Parathyroid adenoma (tissue), 2 donors: ENCODE measurements around the gene CYP2D6.

Source experiments
- H2AFZ ChIP-seq: fragments of 300-600 bp; sonication (generic); one replicate; pipeline ENCODE4 v1.7.0; 2017; ENCODE audit warnings: antibody characterized with exemption, mild to moderate bottlenecking
- H3K27ac ChIP-seq: fragments of 300-600 bp; sonication (generic); one replicate; pipeline ENCODE4 v1.7.0; 2017
- H3K27me3 ChIP-seq: fragments of 300-600 bp; sonication (generic); one replicate; pipeline ENCODE4 v1.7.0; 2017; ENCODE audit warnings: low read length; ENCODE audit not compliant: control insufficient read depth, insufficient read depth
- H3K36me3 ChIP-seq: fragments of 300-600 bp; sonication (generic); one replicate; pipeline ENCODE4 v1.7.0; 2017; ENCODE audit warnings: low read length; ENCODE audit not compliant: control insufficient read depth, insufficient read depth
- H3K4me1 ChIP-seq: fragments of 300-600 bp; sonication (generic); one replicate; pipeline ENCODE4 v1.7.0; 2017; ENCODE audit warnings: control low read depth
- H3K4me2 ChIP-seq: fragments of 300-600 bp; sonication (generic); one replicate; pipeline ENCODE4 v1.7.0; 2017; ENCODE audit warnings: low read length
- H3K4me3 ChIP-seq: fragments of 300-600 bp; sonication (generic); one replicate; pipeline ENCODE4 v1.7.0; 2017; ENCODE audit warnings: low read depth, low read length
- H3K79me2 ChIP-seq: fragments of 300-600 bp; sonication (generic); one replicate; pipeline ENCODE4 v1.7.0; 2017; ENCODE audit warnings: control low read depth
- H3K9ac ChIP-seq: fragments of 300-600 bp; sonication (generic); one replicate; pipeline ENCODE4 v1.7.0; 2017; ENCODE audit warnings: mild to moderate bottlenecking
- H3K9me3 ChIP-seq: fragments of 300-600 bp; sonication (generic); one replicate; pipeline ENCODE4 v1.7.0; 2017; ENCODE audit warnings: low read length; ENCODE audit not compliant: control insufficient read depth
- CTCF ChIP-seq: fragments of 300-600 bp; sonication (generic); IDR thresholded peaks from one replicate; pipeline ENCODE4 v1.7.0; 2017; ENCODE audit warnings: antibody characterized with exemption, mild to moderate bottlenecking
- donor health status: primary hyperparathyroidism.

Gene CYP2D6

GRCh38 chr22:42171417-42171816 is 40.8 kb upstream of the CYP2D6 start:
- Histone ChIP-seq H3K4me1 (no peaks in the 10 kb centered on the region), H3K27ac (no peak overlapping the region), H3K9me3 (no peaks in the 10 kb centered on the region), H3K79me2 (no peaks in the 10 kb centered on the region), H3K27me3 (no peaks in the 10 kb centered on the region), H2AFZ (no peak overlapping the region), H3K4me3 (no peak overlapping the region), H3K4me2 (no peak overlapping the region), H3K36me3 (no peaks in the 10 kb centered on the region), H3K9ac (no peak overlapping the region)
- no peak for TF ChIP-seq CTCF

DNA sequence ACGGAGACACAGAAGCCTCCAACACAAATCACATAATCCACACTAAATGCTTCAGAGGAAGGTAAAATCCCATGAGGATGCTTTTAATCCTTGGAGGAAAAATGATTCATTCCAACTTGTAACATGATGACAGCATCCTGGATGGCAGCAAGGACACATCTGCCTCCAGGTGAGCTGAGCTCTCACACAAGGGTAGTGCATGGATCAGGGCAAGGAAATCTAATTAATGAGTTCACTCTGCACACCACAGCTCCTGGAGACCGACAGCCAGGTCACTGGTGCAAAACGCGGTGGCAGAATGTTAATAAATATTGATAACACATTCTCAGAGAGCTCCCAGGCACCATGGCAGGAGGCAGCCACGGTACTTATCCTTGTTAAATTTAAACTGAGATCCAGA is 40.3 kb upstream of the CYP2D6 start:
- no peak overlapping the region for H3K27ac ChIP-seq
- no peaks in the 10 kb centered on the region for H3K36me3 ChIP-seq
- no peaks in the 10 kb centered on the region for H3K9me3 ChIP-seq

DNA sequence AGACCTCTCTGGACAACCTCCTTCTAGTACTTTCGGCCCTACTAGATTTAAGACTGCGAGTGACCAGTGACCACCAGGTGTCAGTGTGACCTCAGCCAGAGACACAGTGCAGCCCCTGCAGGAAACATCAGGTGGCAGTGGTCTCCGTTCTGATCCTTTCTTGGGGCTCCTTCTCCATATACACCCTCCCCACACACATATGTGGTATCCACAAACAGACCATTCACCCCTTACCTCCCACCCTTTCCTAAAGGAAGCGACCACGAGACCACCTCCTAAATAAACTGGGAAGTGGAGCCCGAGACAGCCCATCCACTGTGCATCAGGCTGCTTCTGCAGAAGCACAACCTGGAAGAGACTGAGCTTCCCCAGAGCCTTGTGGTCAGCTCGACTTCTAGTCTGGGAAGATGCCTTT is 38.5 kb upstream of the CYP2D6 start:
- TF ChIP-seq CTCF, result peak; percentile 66
- no peak overlapping the region for H2AFZ ChIP-seq
- H3K27ac ChIP-seq, result no peak overlapping the region
- no peak overlapping the region for H3K9ac ChIP-seq
- H3K36me3 ChIP-seq, result no peaks in the 10 kb centered on the region
- H3K4me2 ChIP-seq, result no peak overlapping the region
- H3K4me1 ChIP-seq, result no peaks in the 10 kb centered on the region
- no peak overlapping the region for H3K4me3 ChIP-seq
- no peaks in the 10 kb centered on the region for H3K27me3 ChIP-seq
- H3K79me2 ChIP-seq, result no peaks in the 10 kb centered on the region
- H3K9me3 ChIP-seq, result no peaks in the 10 kb centered on the region

More for the DNA sequence above, 40.3 kb upstream of the CYP2D6 start:
- H3K4me3 ChIP-seq, result no peak overlapping the region
- H3K4me1 ChIP-seq, result no peaks in the 10 kb centered on the region
- no peak overlapping the region for H3K4me2 ChIP-seq
- no peaks in the 10 kb centered on the region for H3K27me3 ChIP-seq
- no peak overlapping the region for H3K9ac ChIP-seq
- H2AFZ ChIP-seq, result no peak overlapping the region
- no peaks in the 10 kb centered on the region for H3K79me2 ChIP-seq
- TF ChIP-seq CTCF, result no peak

DNA sequence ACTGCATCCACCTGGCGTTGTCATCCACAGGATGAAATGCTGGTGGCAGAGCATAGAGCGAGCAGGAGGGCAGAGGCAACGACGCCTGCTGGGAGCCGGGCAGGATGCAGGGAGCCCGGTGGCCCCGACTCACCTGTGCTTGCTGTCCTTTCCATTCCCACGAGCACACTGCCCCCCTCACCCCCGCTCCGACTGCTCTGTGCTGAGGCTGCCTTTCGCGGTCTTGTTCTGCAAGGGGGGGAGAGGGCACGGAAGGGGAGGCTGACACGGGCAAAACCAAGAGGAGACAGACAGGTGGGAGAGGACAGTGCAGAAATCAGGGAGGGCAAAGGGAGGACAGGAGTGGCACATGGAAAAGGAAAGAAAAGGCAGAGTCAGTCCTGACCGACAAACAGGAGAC is 37.9 kb upstream of the CYP2D6 start:
- Histone ChIP-seq H3K36me3 (no peaks in the 10 kb centered on the region), H3K9me3 (no peaks in the 10 kb centered on the region), H3K27ac (no peak overlapping the region), H3K4me3 (no peak overlapping the region), H3K4me2 (no peak overlapping the region), H3K9ac (no peak overlapping the region), H3K4me1 (no peaks in the 10 kb centered on the region), H2AFZ (no peak overlapping the region), H3K27me3 (no peaks in the 10 kb centered on the region), H3K79me2 (no peaks in the 10 kb centered on the region)
- no peak for TF ChIP-seq CTCF

DNA sequence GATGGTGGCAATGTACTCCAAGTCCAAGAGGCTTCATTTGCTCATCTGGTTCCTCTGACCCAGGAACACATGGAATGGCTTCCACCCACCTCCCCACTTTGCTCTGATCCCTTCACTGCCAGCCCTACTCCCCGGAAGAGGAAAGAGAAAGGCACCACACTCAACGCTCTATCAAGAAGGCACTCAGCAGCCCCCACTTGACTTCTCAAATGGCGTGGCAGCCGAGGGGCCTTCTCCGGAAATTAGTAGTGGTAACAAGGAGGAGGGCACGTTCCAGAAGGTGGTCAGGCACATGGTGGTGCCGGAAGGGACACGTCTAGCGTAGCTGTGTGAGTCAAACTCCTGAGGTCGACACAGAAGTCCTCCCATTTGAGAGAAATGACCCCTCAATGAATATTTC is 36.5 kb upstream of the CYP2D6 start:
- TF ChIP-seq CTCF, result no peak
- Histone ChIP-seq H3K79me2 (no peaks in the 10 kb centered on the region), H3K4me1 (no peaks in the 10 kb centered on the region), H3K4me2 (no peak overlapping the region), H3K27ac (no peak overlapping the region), H3K36me3 (no peaks in the 10 kb centered on the region), H3K4me3 (no peak overlapping the region), H3K9me3 (no peaks in the 10 kb centered on the region), H3K9ac (no peak overlapping the region), H2AFZ (no peak overlapping the region), H3K27me3 (no peaks in the 10 kb centered on the region)
